Suprapubic skin (tissue), 4 donors: Measurements from ENCODE around the gene ARL13B. TPM values are rescaled to one million over a fixed set of nuclear protein-coding genes. Genes with fewer than 3 reads are reported as not detected.

Source experiments
- DNase-seq, 2 donors: peaks; one replicate each; pipeline ENCODE4 v3.0.0-alpha.2; 2019; ENCODE audit warnings: low spot score in 2 of 2
- H3K27ac ChIP-seq: fragments of 200-600 bp; sonication (generic); one replicate; pipeline ENCODE4 v1.5.1; 2019
- H3K27me3 ChIP-seq: fragments of 200-600 bp; sonication (generic); one replicate; pipeline ENCODE4 v1.5.1; 2019
- H3K36me3 ChIP-seq: fragments of 200-600 bp; sonication (generic); one replicate; pipeline ENCODE4 v1.5.1; 2019
- H3K4me1 ChIP-seq: fragments of 200-600 bp; sonication (generic); one replicate; pipeline ENCODE4 v1.5.1; 2019
- H3K4me3 ChIP-seq: fragments of 200-600 bp; sonication (generic); one replicate; pipeline ENCODE4 v1.5.1; 2019; ENCODE audit warnings: mild to moderate bottlenecking
- H3K9me3 ChIP-seq: fragments of 200-600 bp; sonication (generic); one replicate; pipeline ENCODE4 v1.5.1; 2019
- EP300 ChIP-seq: sonication (generic); formaldehyde crosslinking; IDR thresholded peaks from one replicate; pipeline ENCODE4 v1.6.1; 2017; ENCODE audit warnings: antibody characterized with exemption
- POLR2AphosphoS5 ChIP-seq, 3 donors: sonication (generic); formaldehyde crosslinking; IDR thresholded peaks; one replicate each; pipeline ENCODE4 v1.6.1; 2017; ENCODE audit warnings: antibody characterized with exemption in 3 of 3
- WGBS: methylation state at CpG from one replicate; pipeline ENCODE4 v1.1.5; 2018; 5-methylcytosine and 5-hydroxymethylcytosine counted together
- total RNA-seq, 4 donors: library from RNA; depleted of rRNA; stranded (reverse); fragments of >200 nt; gene quantifications; one replicate each; pipeline ENCODE4 v1.1.0, GENCODE V29; 2016

Gene ARL13B
- total RNA-seq, 4 donors from 2014 or later, result 5.7 to 8.2 (median 6.3) TPM

DNA sequence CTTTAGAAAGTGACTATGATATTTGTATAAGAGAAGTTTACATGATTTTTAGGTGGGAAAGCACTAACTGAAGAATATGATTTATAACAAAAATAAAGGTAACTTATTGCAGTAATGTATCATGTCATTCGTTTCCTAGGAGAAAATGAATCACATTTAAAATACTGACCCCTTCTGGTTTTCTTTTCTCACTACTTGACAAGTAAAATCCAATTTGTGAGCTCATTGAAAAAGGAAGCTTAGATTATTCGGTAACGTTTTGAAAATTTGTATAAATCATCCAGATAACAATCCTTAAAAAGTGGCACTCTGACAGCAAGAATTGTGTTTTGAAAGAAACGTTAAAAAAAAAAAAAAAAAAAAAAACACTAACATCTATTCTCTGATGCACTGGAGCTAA is 121.9 kb downstream of the ARL13B start:
- peaks cover 43% of the 10 kb centered on the region for H3K36me3 ChIP-seq
- 66% methylated on average over 4 of the region's 4 CpGs for WGBS
- H3K27me3 ChIP-seq, result no peaks in the 10 kb centered on the region
- H3K4me1 ChIP-seq, result no peaks in the 10 kb centered on the region
- TF ChIP-seq POLR2AphosphoS5 (IDR thresholded peaks at IDR 0.05), result no peak
- no peak for TF ChIP-seq EP300
- no peaks in the 10 kb centered on the region for H3K9me3 ChIP-seq
- H3K4me3 ChIP-seq, result no peak overlapping the region
- DNase-seq, result no peak
- no peak overlapping the region for H3K27ac ChIP-seq

Other genes with a start within 250 kb of the ARL13B start
- gene PROS1, start 6.3 kb upstream of the ARL13B start, total RNA-seq, result 10 to 100 TPM; 10.6 to 26.0 (median 20.5) TPM
- gene STX19, start 48.4 kb downstream of the ARL13B start, total RNA-seq, result 1 to 10 TPM; 3.1 to 5.5 (median 4.3) TPM
- gene DHFR2, start 82.8 kb downstream of the ARL13B start, total RNA-seq, result 1 to 10 TPM; 1.6 to 6.3 (median 4.0) TPM
- gene NSUN3, start 82.9 kb downstream of the ARL13B start, total RNA-seq, result 10 to 100 TPM in 1 of 4 donors, 1 to 10 TPM in 3; 6.8 to 18.6 (median 8.9) TPM